Measurements from ENCODE around the gene BNIP3. TPM values are rescaled to one million over a fixed set of nuclear protein-coding genes. Genes with fewer than 3 reads are reported as not detected.

BNIP3 gene
- total RNA-seq, 1 experiment from 2014 or later, result 113 TPM

DNA sequence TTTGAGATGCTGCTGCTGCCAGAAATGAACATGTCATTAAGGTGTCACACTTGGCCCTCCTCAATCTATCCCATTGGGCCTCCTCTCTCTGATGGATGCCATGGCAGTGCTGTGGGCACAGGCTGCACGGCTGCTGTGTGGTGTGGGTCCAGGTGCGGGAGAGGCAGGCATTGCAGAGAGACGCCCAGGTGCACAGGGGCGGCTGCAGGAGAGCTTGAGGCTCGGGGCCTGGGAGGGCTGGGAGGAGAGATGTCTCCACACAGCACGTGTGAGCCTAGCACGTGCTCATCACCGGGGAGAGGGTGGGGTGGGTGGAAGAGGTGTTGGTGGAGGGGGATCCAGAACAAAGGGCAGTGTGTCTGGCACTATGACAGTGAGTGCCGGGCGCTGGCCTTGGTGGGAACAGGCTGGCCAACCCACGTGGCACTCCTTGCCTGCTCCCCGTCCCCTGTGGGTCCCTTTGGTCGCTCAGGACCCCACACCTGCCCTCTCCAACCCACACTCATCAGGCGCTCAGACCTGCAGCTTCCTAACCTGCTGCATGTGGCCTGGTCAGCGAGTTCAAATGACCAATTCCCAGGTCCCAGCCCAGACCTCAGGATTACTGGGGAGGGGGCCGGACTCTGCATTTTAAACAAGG is 39.9 kb upstream of the BNIP3 start:
- Mint-ChIP-seq H3K4me1 (peaks cover 8% of the 10 kb centered on the region), H3K27me3 (ENCODE audit: low read depth) (peaks cover 22% of the 10 kb centered on the region), H3K4me3 (no peak overlapping the region), H3K36me3 (no peaks in the 10 kb centered on the region), H3K9me3 (no peaks in the 10 kb centered on the region), H3K27ac (no peak overlapping the region)
- no peak for DNase-seq (ENCODE audit: low spot score)
- no peak for TF ChIP-seq ZBTB21 (CRISPR knock-in tag; IDR thresholded peaks at IDR 0.05; ENCODE audit: borderline replicate concordance)
- TF ChIP-seq ELF4 (CRISPR knock-in tag; IDR thresholded peaks at IDR 0.05; ENCODE audit: low read depth), result no peak
- no peak for TF ChIP-seq GTF2I (CRISPR knock-in tag; conservative IDR thresholded peaks at IDR 0.05)
- TF ChIP-seq, protein P1, sequence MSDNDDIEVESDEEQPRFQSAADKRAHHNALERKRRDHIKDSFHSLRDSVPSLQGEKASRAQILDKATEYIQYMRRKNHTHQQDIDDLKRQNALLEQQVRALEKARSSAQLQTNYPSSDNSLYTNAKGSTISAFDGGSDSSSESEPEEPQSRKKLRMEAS (CRISPR knock-in tag; IDR thresholded peaks at IDR 0.05), result no peak
- TF ChIP-seq, protein P2, sequence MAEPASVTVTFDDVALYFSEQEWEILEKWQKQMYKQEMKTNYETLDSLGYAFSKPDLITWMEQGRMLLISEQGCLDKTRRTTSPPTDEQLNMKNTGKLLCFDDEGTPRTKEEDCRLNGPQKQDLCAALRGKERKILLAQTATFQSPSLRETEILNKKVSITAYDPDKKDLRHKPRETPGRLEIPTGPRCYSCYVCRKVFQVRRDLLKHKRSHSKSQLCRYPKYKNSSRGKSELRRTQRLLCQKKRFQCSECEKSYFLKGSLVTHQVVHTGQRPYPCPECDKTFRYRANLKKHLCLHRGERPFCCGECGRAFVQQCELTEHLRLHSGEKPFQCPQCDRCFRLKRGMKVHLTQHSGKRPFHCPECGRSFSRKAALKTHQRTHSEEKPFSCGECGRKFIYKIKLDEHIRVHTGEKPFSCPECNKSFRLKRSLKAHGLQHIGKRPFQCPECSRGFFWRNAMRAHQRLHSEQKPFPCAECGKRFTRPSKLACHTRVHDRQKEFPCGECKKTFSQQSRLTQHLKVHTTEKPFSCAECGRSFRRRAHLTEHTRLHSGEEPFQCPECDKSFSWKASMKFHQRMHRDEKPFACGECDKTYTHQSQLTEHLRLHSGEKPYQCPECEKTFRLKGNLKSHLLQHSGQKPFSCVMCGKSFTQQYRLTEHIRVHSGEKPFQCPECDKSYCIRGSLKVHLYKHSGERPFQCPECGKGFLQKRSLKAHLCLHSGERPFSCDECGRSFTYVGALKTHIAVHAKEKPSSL (CRISPR knock-in tag; conservative IDR thresholded peaks at IDR 0.05), result no peak
- TF ChIP-seq TCF7 (CRISPR knock-in tag; IDR thresholded peaks at IDR 0.05; ENCODE audit: low read depth), result no peak
- no peak for TF ChIP-seq MYBL2 (CRISPR knock-in tag; IDR thresholded peaks at IDR 0.05)
- TF ChIP-seq IRF2 (CRISPR knock-in tag; IDR thresholded peaks at IDR 0.05; ENCODE audit: borderline replicate concordance, low read depth), result no peak
- TF ChIP-seq, protein P3, sequence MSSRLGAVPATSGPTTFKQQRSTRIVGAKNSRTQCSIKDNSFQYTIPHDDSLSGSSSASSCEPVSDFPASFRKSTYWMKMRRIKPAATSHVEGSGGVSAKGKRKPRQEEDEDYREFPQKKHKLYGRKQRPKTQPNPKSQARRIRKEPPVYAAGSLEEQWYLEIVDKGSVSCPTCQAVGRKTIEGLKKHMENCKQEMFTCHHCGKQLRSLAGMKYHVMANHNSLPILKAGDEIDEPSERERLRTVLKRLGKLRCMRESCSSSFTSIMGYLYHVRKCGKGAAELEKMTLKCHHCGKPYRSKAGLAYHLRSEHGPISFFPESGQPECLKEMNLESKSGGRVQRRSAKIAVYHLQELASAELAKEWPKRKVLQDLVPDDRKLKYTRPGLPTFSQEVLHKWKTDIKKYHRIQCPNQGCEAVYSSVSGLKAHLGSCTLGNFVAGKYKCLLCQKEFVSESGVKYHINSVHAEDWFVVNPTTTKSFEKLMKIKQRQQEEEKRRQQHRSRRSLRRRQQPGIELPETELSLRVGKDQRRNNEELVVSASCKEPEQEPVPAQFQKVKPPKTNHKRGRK (CRISPR knock-in tag; IDR thresholded peaks at IDR 0.05; ENCODE audit: borderline replicate concordance), result no peak
- TF ChIP-seq NFATC4 (CRISPR knock-in tag; IDR thresholded peaks at IDR 0.05), result no peak
- TF ChIP-seq ETV6 (CRISPR knock-in tag; IDR thresholded peaks at IDR 0.05), result no peak
- TF ChIP-seq, protein P4, sequence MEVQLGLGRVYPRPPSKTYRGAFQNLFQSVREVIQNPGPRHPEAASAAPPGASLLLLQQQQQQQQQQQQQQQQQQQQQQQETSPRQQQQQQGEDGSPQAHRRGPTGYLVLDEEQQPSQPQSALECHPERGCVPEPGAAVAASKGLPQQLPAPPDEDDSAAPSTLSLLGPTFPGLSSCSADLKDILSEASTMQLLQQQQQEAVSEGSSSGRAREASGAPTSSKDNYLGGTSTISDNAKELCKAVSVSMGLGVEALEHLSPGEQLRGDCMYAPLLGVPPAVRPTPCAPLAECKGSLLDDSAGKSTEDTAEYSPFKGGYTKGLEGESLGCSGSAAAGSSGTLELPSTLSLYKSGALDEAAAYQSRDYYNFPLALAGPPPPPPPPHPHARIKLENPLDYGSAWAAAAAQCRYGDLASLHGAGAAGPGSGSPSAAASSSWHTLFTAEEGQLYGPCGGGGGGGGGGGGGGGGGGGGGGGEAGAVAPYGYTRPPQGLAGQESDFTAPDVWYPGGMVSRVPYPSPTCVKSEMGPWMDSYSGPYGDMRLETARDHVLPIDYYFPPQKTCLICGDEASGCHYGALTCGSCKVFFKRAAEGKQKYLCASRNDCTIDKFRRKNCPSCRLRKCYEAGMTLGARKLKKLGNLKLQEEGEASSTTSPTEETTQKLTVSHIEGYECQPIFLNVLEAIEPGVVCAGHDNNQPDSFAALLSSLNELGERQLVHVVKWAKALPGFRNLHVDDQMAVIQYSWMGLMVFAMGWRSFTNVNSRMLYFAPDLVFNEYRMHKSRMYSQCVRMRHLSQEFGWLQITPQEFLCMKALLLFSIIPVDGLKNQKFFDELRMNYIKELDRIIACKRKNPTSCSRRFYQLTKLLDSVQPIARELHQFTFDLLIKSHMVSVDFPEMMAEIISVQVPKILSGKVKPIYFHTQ (CRISPR knock-in tag; IDR thresholded peaks at IDR 0.05), result no peak
- TF ChIP-seq TP53 (CRISPR knock-in tag; IDR thresholded peaks at IDR 0.05), result no peak
- no peak for TF ChIP-seq FOXK1 (CRISPR knock-in tag; IDR thresholded peaks at IDR 0.05)
- TF ChIP-seq, protein P5, sequence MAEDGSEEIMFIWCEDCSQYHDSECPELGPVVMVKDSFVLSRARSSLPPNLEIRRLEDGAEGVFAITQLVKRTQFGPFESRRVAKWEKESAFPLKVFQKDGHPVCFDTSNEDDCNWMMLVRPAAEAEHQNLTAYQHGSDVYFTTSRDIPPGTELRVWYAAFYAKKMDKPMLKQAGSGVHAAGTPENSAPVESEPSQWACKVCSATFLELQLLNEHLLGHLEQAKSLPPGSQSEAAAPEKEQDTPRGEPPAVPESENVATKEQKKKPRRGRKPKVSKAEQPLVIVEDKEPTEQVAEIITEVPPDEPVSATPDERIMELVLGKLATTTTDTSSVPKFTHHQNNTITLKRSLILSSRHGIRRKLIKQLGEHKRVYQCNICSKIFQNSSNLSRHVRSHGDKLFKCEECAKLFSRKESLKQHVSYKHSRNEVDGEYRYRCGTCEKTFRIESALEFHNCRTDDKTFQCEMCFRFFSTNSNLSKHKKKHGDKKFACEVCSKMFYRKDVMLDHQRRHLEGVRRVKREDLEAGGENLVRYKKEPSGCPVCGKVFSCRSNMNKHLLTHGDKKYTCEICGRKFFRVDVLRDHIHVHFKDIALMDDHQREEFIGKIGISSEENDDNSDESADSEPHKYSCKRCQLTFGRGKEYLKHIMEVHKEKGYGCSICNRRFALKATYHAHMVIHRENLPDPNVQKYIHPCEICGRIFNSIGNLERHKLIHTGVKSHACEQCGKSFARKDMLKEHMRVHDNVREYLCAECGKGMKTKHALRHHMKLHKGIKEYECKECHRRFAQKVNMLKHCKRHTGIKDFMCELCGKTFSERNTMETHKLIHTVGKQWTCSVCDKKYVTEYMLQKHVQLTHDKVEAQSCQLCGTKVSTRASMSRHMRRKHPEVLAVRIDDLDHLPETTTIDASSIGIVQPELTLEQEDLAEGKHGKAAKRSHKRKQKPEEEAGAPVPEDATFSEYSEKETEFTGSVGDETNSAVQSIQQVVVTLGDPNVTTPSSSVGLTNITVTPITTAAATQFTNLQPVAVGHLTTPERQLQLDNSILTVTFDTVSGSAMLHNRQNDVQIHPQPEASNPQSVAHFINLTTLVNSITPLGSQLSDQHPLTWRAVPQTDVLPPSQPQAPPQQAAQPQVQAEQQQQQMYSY (CRISPR knock-in tag; IDR thresholded peaks at IDR 0.05), result no peak
- TF ChIP-seq, protein P6, sequence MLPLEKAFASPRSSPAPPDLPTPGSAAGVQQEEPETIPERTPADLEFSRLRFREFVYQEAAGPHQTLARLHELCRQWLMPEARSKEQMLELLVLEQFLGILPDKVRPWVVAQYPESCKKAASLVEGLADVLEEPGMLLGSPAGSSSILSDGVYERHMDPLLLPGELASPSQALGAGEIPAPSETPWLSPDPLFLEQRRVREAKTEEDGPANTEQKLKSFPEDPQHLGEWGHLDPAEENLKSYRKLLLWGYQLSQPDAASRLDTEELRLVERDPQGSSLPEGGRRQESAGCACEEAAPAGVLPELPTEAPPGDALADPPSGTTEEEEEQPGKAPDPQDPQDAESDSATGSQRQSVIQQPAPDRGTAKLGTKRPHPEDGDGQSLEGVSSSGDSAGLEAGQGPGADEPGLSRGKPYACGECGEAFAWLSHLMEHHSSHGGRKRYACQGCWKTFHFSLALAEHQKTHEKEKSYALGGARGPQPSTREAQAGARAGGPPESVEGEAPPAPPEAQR (CRISPR knock-in tag; IDR thresholded peaks at IDR 0.05), result no peak
- TF ChIP-seq TEAD4 (CRISPR knock-in tag; IDR thresholded peaks at IDR 0.05), result no peak
- ChIA-PET CTCF (interaction anchor here (0.7 to 3.9 kb wide), 3 partner anchors 14 to 113 kb away, joined by 3 to 112 read pairs (median 12); no protein-coding TSS in a partner anchor), POLR2A (no interaction called here)
- no peak for ATAC-seq

Measured in WTC11 (cell line).